HEK293 (cell line): ENCODE results near the gene CACNG3.

Source experiments
- HOXC10 ChIP-seq: sonication (generic); formaldehyde crosslinking; IDR thresholded peaks from 2 replicates; pipeline ENCODE4 v1.8.1; 2023; ENCODE audit warnings: mild to moderate bottlenecking, missing genetic modification reagents
- ZFP37 ChIP-seq: fragments of 450-650 bp; formaldehyde crosslinking; IDR thresholded peaks from 2 replicates; pipeline ENCODE4 v1.5.1; 2016; ENCODE audit warnings: missing biosample characterization, missing genetic modification characterization
- ZNF624 ChIP-seq: fragments of 450-650 bp; formaldehyde crosslinking; IDR thresholded peaks from 2 replicates; pipeline ENCODE4 v1.5.1; 2017; ENCODE audit warnings: missing biosample characterization, missing genetic modification characterization
- ZNF629 ChIP-seq: fragments of 450-650 bp; formaldehyde crosslinking; IDR thresholded peaks from 2 replicates; pipeline ENCODE4 v1.5.1; 2017; ENCODE audit warnings: missing biosample characterization, missing genetic modification characterization
- ZNF670 ChIP-seq: fragments of 450-650 bp; formaldehyde crosslinking; IDR thresholded peaks from 2 replicates; pipeline ENCODE4 v1.5.1; 2016; ENCODE audit warnings: missing biosample characterization, missing genetic modification characterization, low read depth
- TF ChIP-seq, protein P1 (sequence below): fragments of 450-650 bp; formaldehyde crosslinking; IDR thresholded peaks from 2 replicates; pipeline ENCODE4 v1.5.1; 2016; ENCODE audit warnings: missing biosample characterization, missing genetic modification characterization

- TF ChIP-seq ZNF629 (tag by site-specific recombination) (no peak), ZNF624 (tag by site-specific recombination) (no peak), ZFP37 (tag by site-specific recombination) (no peak), HOXC10 (no peak), ZNF670 (tag by site-specific recombination) (no peak)
- TF ChIP-seq, protein P1, sequence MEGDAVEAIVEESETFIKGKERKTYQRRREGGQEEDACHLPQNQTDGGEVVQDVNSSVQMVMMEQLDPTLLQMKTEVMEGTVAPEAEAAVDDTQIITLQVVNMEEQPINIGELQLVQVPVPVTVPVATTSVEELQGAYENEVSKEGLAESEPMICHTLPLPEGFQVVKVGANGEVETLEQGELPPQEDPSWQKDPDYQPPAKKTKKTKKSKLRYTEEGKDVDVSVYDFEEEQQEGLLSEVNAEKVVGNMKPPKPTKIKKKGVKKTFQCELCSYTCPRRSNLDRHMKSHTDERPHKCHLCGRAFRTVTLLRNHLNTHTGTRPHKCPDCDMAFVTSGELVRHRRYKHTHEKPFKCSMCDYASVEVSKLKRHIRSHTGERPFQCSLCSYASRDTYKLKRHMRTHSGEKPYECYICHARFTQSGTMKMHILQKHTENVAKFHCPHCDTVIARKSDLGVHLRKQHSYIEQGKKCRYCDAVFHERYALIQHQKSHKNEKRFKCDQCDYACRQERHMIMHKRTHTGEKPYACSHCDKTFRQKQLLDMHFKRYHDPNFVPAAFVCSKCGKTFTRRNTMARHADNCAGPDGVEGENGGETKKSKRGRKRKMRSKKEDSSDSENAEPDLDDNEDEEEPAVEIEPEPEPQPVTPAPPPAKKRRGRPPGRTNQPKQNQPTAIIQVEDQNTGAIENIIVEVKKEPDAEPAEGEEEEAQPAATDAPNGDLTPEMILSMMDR: no peak
These were observed 89.6 kb downstream of the CACNG3 start for GRCh38 chr16:24345704-24346103.
